ENCODE results near the gene KCNC1.

The KCNC1 gene

DNA sequence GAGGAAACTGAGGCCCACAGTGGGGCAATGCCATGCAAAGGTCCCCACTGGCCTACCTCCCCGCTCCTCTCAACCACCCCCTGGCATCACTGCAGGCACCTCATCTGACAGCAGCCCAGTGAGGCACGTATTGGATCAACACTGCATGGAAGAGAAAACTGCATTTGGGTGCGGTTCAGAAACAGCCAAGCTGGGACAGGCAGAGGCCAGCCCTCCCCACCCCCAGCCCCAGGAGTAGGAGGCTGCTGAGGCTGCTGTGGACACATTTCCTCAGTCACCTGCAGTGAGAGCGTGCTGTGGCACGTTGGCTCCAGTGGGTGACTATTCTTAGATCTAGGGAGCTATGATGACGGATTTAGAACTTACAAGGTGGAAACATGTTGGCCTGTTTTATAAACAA, 63.7 kb downstream of the KCNC1 start:
- DNase-seq, result no peak

DNA sequence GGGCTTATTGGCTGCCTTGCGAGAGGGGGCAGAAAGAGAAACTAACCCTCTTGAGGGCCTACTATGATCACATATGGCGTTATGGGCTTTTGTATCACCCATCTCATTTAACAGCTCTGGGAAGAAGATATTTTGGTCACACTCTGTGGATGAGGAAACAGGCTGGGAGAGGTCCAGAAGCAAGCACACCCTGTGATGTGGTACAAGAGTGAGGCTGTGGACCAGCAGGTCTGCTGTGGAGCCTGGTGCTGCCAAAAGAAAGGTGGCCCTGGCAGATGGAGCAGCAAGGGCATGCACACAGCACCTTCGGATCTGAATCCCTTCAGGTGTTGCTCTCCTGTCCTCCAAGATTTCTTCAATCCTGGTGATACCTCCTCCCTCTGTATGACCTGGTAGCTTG, 64.1 kb downstream of the KCNC1 start:
- DNase-seq, result no peak

- no peak for DNase-seq
Observed at GRCh38 chr11:17799147-17799546, 64.6 kb downstream of the KCNC1 start.

DNA sequence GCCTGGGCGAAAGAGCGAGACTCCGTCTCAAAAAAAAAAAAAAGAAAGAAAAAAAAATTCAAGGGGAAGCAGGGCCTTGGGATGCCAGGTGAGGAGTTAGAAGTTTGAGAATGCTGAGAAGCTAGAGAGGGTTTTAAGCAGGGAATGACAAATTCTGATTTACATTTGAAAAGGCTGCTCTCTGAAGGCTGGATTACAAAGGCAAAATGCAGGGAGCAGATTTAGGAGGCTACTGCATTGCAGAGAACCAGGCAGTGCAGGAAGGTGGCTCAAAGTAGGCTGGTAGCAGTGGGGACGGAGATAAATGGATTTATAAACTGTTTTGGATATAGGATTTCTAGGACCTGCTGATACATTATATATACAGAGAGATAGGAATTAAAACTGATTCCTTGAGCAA, 66.6 kb downstream of the KCNC1 start:
- no peak for DNase-seq

DNA sequence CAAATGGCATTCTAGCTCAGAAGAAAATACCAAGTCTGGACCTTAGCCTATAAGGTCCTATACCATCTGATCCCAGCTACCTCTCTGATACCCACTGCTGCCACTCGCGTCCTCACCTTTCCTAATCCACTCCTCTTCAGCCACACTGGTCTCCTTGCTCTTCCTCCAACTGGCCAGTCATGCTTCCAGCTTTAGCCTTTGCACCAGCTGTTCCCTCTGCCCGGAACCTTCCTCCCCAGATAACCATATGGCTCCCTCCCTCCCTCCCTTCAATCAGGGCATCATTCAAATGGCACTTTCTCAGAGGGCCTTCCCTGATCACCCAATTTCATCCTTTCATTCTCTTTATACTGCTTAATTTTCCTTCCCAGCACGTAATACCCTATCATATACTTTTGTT, 67.9 kb downstream of the KCNC1 start:
- no peak for DNase-seq

DNA sequence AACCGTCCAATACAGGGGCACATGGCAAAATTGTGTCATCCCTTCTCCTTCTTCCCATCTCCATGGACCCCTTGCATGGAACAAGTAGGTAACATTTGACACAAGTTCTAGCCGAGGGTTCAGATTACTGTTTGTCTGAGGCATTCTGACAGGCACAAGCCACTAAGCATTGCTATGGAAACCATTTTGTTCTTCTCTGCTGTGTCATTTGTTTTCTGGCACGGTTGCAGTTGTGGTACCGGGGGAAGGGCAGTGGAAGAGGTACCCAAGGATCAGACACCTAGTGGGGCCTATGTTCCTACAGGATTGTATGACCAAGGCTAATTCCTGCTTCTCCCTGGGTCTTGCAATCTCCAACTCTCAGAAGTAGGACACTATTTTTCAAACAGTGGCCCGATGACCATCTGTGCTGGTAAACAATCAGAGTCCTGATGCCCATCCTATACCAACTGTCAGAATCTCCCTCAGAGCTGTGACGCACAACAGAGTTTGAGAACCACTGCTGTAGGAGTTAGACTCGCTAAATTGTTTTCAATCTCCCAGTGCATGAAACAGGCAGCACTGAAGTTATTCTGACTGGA, 69.3 kb downstream of the KCNC1 start:
- no peak for DNase-seq

- peak; percentile 13 to 50 for DNase-seq
Observed at GRCh38 chr11:17805043-17805442, 70.5 kb downstream of the KCNC1 start.

DNA sequence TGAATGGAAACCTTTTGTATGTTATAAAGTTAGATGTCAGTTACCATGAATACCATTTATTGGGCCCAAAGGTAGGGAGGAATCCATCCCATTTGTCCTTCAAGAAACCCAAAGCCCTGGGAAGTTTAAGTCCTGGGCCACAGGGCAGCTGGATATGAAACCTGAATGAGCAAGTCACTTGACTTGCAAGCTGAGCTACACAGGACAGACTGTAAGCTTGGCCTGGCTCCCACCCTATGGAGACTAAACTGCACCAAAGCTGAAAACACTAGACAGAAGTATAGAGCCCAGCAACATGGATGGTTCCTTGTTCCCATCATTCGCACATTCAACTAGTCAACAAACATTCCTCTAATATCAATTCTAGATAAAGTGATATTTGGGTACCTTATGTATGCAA, 71.3 kb downstream of the KCNC1 start:
- no peak for DNase-seq

DNA sequence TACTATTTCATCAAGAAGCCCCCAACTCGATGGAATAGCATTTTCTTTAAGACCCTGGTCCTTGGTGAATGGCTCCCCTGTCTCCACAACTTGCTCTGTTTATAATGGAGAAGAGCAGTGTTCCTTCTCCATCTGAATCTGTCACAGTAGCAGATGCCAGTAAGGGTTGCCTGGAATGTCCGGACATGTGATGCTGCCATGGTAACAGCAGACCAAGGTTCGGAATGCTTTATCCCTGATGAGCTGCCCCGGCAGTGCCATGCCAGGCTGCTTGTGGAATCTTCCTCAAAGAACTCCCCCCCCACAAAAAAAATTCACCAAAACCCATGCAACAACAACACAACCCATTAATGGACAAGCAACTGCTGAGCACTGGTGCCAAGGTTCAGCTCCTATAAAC, 72.5 kb downstream of the KCNC1 start:
- DNase-seq, result no peak

DNA sequence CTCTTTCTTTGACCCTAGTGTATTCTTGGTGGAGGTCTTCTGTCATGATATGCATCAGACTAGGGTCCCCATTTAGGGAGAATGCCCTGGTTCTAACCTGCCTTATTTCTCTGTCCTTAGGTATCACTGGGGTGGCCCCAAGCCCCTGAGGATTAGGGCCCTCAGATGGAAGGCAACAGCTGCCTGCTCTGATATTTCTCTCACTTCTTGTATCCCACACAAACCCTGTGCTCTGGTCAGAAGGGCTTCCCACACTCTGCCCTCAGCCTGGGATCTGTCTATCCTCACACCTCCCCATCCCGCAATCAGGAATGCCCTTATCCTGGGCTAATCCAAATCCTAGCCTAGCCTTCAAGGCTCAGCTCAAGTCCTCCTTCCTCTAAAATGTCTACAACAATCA, 75.5 kb downstream of the KCNC1 start:
- no peak for DNase-seq

GRCh38 chr11:17810746-17811145, 76.2 kb downstream of the KCNC1 start:
- no peak for DNase-seq

DNA sequence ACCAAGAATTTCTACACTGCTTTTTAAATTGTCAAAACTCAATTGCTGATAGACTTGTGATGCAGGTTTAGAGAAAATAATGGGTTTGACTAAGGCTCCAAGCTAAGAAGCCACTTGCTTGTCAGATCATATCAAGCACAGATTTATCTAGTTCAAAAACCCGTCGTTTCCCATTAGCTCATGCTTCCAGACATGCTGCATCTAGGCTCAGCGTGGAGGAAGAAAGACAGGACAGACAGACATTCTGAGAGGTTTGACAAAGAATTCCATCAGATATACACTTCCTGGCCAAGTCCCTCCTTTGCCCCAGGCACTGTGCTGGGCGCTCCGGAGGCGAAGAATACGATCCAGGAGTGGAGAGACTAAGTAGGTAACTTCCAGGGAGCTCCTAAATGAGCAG, 76.8 kb downstream of the KCNC1 start:
- DNase-seq, result no peak

- DNase-seq, result peak; percentile 18 to 33
Observed at GRCh38 chr11:17812091-17812864, 77.7 kb downstream of the KCNC1 start.

- no peak for DNase-seq
Observed at GRCh38 chr11:17812865-17813187, 78.2 kb downstream of the KCNC1 start.

DNA sequence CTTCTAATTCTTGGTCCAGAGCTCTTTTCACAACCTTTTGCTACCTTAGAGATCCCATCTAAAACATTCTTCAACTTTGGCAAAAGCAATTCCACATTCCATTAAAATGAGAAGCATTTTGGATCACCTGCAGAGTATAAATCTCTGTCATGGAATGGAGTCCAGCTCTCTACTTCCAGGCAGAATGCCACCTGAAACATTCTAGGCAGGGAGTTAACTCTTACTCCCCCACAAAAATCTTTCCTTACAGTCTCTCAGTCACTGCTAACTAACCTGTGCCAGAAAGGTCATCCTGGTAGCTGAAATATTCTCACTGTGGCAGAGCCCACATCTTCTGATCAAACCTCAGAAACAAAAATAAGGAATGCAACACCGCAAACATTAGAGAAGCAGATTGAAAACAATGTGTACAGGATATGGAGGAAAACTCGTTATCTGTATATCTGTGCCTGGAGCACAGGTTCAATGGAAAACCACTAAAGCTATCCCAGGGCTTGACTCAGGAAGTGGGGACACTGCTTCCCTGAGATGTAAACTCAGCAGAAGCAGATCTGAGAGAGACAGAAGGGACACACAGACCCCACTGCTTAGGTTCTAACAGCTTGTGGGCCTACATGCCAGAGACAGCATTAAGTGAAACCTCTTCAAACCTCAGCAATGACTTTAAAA, 78.9 kb downstream of the KCNC1 start:
- DNase-seq, result no peak

GRCh38 chr11:17814546-17814945, 80.0 kb downstream of the KCNC1 start:
- DNase-seq, result no peak

GRCh38 chr11:17816232-17816931, 81.8 kb downstream of the KCNC1 start:
- DNase-seq, result no peak

- no peak for DNase-seq
Observed at GRCh38 chr11:17821648-17822400, 87.2 kb downstream of the KCNC1 start.

DNA sequence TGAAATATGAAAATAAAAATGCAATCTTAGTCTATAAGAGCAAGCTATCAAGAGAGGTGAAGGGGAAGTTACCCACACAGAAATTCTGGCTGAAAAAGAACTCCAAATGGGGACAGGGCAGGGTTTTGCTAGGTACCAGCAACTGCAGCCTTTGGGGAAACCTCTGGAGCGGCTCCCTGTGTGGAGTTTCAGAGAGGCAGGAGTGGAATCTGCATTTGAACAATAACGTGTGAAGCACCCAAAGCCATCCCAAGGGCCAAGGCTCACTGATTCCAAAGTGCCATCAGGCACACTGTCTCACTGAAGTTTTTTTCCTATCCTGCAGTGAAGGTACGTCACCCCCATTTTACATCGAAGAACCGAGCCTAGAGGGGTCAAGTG, 87.8 kb downstream of the KCNC1 start:
- no peak for DNase-seq

- DNase-seq, result peak; percentile 4 to 38
Observed at GRCh38 chr11:17827006-17827405, 92.4 kb downstream of the KCNC1 start.

GRCh38 chr11:17828311-17828751, 93.8 kb downstream of the KCNC1 start:
- no peak for DNase-seq

DNA sequence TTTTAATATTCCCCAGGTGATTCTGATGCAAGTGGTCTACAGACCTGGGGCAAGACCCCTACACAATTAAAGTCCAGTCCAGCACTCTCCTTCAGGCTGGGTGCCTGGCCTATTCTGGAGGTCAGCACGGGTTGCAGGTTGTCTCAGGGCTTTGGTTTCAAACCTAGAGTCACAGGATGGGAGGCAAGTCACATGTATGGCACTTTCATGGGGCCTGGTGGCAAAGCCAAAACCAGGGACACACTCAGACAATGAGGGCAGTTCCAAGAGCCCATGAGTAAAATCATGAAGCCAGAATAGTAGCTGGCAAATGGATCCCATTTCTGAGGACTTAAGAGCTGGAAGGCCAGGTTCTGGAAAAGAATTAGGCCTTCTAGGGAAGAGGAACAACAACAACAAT, 96.6 kb downstream of the KCNC1 start:
- DNase-seq, result no peak

GRCh38 chr11:17831883-17832282, 97.3 kb downstream of the KCNC1 start:
- DNase-seq, result no peak

Measured in NCI-H526 (cell line).